HG03159 (cell line): ENCODE measurements around the gene PRM1.
"Not testable (repeated sequence)": the region's sequence is repeated elsewhere in the genome, so short reads cannot be mapped to it uniquely, and the experiment has no call there.

Source experiments
- ATAC-seq: cut with Tn5 transposase; IDR thresholded peaks from one replicate; pipeline ENCODE4 v1.9.1; 2021; ENCODE audit warnings: mild to moderate bottlenecking, moderate library complexity; ENCODE audit not compliant: unreplicated experiment

PRM1 gene

GRCh38 chr16:11298143-11298900 lies 17.2 kb upstream of the PRM1 start:
- no peak for ATAC-seq

- peak; percentile 74 for ATAC-seq
Measured at GRCh38 chr16:11297492-11298142, 16.5 kb upstream of the PRM1 start.

GRCh38 chr16:11296706-11297491 lies 15.8 kb upstream of the PRM1 start:
- ATAC-seq: peak; percentile 19

GRCh38 chr16:11296351-11296705 lies 15.2 kb upstream of the PRM1 start:
- ATAC-seq: no peak

- no peak for ATAC-seq
Measured at GRCh38 chr16:11295672-11296071, 14.5 kb upstream of the PRM1 start.

GRCh38 chr16:11292076-11292748 lies 11.1 kb upstream of the PRM1 start:
- no peak for ATAC-seq

GRCh38 chr16:11291091-11291703 lies 10.1 kb upstream of the PRM1 start:
- ATAC-seq: no peak

GRCh38 chr16:11290102-11290893 lies 9.2 kb upstream of the PRM1 start:
- ATAC-seq: no peak

- not testable (repeated sequence) for ATAC-seq
Measured at GRCh38 chr16:11289696-11290095, 8.6 kb upstream of the PRM1 start.

- ATAC-seq: no peak
Measured at GRCh38 chr16:11289202-11289601, 8.1 kb upstream of the PRM1 start.

GRCh38 chr16:11285842-11286241 lies 4.7 kb upstream of the PRM1 start:
- no peak for ATAC-seq

- ATAC-seq: no peak
Measured at GRCh38 chr16:11283820-11284248, 2.7 kb upstream of the PRM1 start.

GRCh38 chr16:11278681-11279628 lies 2.2 kb downstream of the PRM1 start:
- ATAC-seq: no peak

GRCh38 chr16:11277607-11278337 lies 3.4 kb downstream of the PRM1 start:
- no peak for ATAC-seq

GRCh38 chr16:11276896-11277593 lies 4.1 kb downstream of the PRM1 start:
- no peak for ATAC-seq

GRCh38 chr16:11276143-11276895 lies 4.8 kb downstream of the PRM1 start, which contains the start of gene PRM2:
Gene PRM2, minus strand, starts transcription at chr16:11276480. Its CDS starts 110 bp downstream, at chr16:11276370.
- ATAC-seq: no peak

- no peak for ATAC-seq
Measured at GRCh38 chr16:11274964-11275363, 6.2 kb downstream of the PRM1 start.
